CD4-positive, alpha-beta memory T cell (primary cell): ENCODE results near the gene CIT. TPM values are rescaled to one million over a fixed set of nuclear protein-coding genes. Genes with fewer than 3 reads are reported as not detected.
"Not testable (repeated sequence)": the region's sequence is repeated elsewhere in the genome, so short reads cannot be mapped to it uniquely, and the experiment has no call there.

Source experiments
- CTCF ChIA-PET: fragments of 350-600 bp; sonication (Branson Sonifier 250); formaldehyde crosslinking; loops from one replicate; lab custom pipeline; 2021; ENCODE audit warnings: inconsistent platforms; ENCODE audit not compliant: partially characterized antibody; lab: Charles Lee
- POLR2A ChIA-PET: fragments of 350-600 bp; sonication (Branson Sonifier 250); formaldehyde crosslinking; loops from one replicate; lab custom pipeline; 2021; ENCODE audit not compliant: partially characterized antibody; lab: Charles Lee
- DNase-seq, 5 donors: peaks; one replicate each; pipeline versions ENCODE4 v3.0.0 to v3.0.0-alpha.2; 2020 to 2022; ENCODE audit warnings: mixed read lengths in 1 of 5
- H3K27ac ChIP-seq: one replicate; pipeline ENCODE4 v1.7.0; 2013; ENCODE audit warnings: low read depth, low read length
- H3K27me3 ChIP-seq: 2 replicates; pipeline ENCODE4 v1.7.0; 2013; ENCODE audit warnings: mild to moderate bottlenecking, low read length, moderate library complexity; ENCODE audit not compliant: insufficient read depth
- H3K36me3 ChIP-seq: 2 replicates; pipeline ENCODE4 v1.7.0; 2013; ENCODE audit warnings: mild to moderate bottlenecking, low read length, moderate library complexity; ENCODE audit not compliant: insufficient read depth
- H3K4me1 ChIP-seq: 2 replicates; pipeline ENCODE4 v1.7.0; 2013; ENCODE audit warnings: mild to moderate bottlenecking, low read length, moderate library complexity; ENCODE audit not compliant: insufficient read depth
- H3K4me3 ChIP-seq, 2 donors: one replicate each; pipeline ENCODE4 v1.7.0; 2013; ENCODE audit warnings: low read length in 2 of 2, mild to moderate bottlenecking in 1 of 2
- H3K9me3 ChIP-seq, 2 donors: one replicate each; pipeline ENCODE4 v1.7.0; 2013; ENCODE audit warnings: low read length in 2 of 2, control low read depth in 1 of 2; ENCODE audit not compliant: control insufficient read depth in 1 of 2
- H3K27ac Mint-ChIP-seq, 7 donors: one replicate each; pipeline ENCODE4 v1.8.0; 2020 to 2021; ENCODE audit warnings: mixed read lengths in 7 of 7, mild to moderate bottlenecking in 6 of 7, inconsistent platforms in 3 of 7, moderate library complexity in 3 of 7
- H3K27me3 Mint-ChIP-seq, 2 donors: one replicate each; pipeline ENCODE4 v1.8.0; 2020 to 2021; ENCODE audit warnings: mixed read lengths in 2 of 2
- H3K36me3 Mint-ChIP-seq, 2 donors: one replicate each; pipeline ENCODE4 v1.8.0; 2020 to 2021; ENCODE audit warnings: mixed read lengths in 2 of 2, inconsistent platforms in 1 of 2, mild to moderate bottlenecking in 1 of 2
- H3K4me1 Mint-ChIP-seq, 4 donors: one replicate each; pipeline ENCODE4 v1.8.0; 2020 to 2021; ENCODE audit warnings: mixed read lengths in 4 of 4, mild to moderate bottlenecking in 1 of 4
- H3K4me3 Mint-ChIP-seq, 8 donors: one replicate each; pipeline ENCODE4 v1.8.0; 2020 to 2021; ENCODE audit warnings: mixed read lengths in 8 of 8, mild to moderate bottlenecking in 7 of 8, moderate library complexity in 6 of 8, inconsistent platforms in 3 of 8
- H3K9me3 Mint-ChIP-seq, 8 donors: one replicate each; pipeline ENCODE4 v1.8.0; 2020 to 2021; ENCODE audit warnings: mixed read lengths in 8 of 8, mild to moderate bottlenecking in 5 of 8, inconsistent platforms in 3 of 8, moderate library complexity in 1 of 8
- intact Hi-C: fragments of 100-400 bp; cut with micrococcal nuclease; formaldehyde crosslinking; loops from one replicate; pipeline ENCODE4 v1.15.1; 2023
- polyA plus RNA-seq, 2 donors: library from polyadenylated mRNA; unstranded; fragments of 300-500 nt; fragmentation: Illumina TruSeq; gene quantifications; one replicate each; pipeline ENCODE4 v1.2.3, GENCODE V29; 2021
- total RNA-seq, 2 experiments: library from RNA; stranded (reverse); gene quantifications; one replicate each; pipeline ENCODE4 v1.2.3, GENCODE V29; 2021

Gene CIT
- total and polyA plus RNA-seq, 4 experiments from 2014 or later: 1.0 to 3.5 (median 1.6) TPM; not detected in 1

DNA sequence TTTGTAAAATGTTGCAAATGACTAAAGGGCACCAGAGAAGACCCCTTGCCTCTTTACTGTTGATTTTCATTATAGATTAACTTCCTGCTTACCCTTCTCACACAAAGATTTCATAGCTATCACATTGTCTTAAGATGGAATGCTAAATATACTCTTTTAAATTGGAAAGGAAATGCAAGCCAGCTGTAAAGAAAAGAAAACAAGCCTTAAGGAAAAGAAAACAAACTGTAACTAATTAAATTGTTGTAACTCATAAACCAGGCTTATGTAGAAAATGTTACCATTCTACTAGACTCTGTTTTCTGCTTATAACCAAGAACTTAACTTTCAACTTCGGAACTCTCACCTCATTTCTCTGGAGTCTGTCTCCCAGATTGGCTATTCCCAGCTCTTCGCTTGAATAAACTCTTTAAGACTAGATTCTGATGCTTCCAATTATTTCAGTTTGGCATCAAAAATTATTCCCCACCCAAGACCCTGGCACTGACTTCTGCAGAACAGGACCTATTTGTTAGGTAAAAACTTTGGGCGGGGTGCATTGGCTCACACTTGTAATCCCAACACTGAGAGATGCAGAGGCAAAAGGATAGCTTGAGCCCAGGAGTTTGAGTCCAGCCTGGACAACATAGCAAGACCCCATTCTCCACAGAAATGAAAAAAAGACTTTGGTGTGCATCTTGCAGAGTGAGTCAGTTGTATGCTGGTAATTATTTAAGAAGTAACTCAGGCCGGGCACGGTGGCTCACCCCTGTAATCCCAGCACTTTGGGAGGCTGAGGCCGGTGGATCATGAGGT is 36.6 kb upstream of the CIT start:
- Mint-ChIP-seq H3K27me3 (peaks cover 4 to 8% of the 10 kb centered on the region in 2 donors), H3K9me3 (no peaks in the 10 kb centered on the region), H3K36me3 (no peaks in the 10 kb centered on the region), H3K27ac (no peak overlapping the region), H3K4me1 (no peaks in the 10 kb centered on the region), H3K4me3 (no peak overlapping the region)
- H3K4me1 ChIP-seq: no peaks in the 10 kb centered on the region
- no peak overlapping the region for H3K4me3 ChIP-seq
- H3K27me3 ChIP-seq: no peaks in the 10 kb centered on the region
- H3K27ac ChIP-seq: no peak overlapping the region
- intact Hi-C loops: no loop called here
- ChIA-PET CTCF (interaction anchor here (1.0 kb wide), 1 partner anchor 25 kb away, joined by 3 read pairs; no protein-coding TSS in a partner anchor), POLR2A (no interaction called here)
- H3K36me3 ChIP-seq: no peaks in the 10 kb centered on the region
- H3K9me3 ChIP-seq: no peaks in the 10 kb centered on the region
- no peak for DNase-seq

DNA sequence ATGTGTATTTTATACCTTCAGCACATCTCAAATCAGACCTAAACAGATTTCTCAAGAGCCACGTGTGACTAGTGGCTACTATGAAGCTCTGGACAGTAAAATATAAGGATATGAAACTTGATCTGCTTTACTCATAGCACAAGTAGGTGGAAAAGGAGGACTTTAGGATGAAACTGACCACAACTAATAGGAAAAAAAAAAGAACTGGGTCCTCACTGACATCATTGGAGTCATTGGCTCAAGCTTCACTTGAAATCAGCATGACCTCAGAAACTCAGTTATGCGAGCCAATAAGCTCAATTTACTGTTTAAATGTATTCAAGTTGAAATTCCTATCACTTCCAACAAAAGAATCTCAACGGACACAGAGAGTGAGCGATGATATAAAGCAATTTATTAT is 34.1 kb upstream of the CIT start:
- Mint-ChIP-seq H3K27me3 (peaks cover 2 to 4% of the 10 kb centered on the region in 2 donors), H3K9me3 (no peaks in the 10 kb centered on the region), H3K36me3 (no peaks in the 10 kb centered on the region), H3K4me1 (no peaks in the 10 kb centered on the region), H3K27ac (no peak overlapping the region), H3K4me3 (no peak overlapping the region)
- no peak for DNase-seq
- Histone ChIP-seq H3K27me3 (no peaks in the 10 kb centered on the region), H3K36me3 (no peaks in the 10 kb centered on the region), H3K4me3 (no peak overlapping the region), H3K4me1 (no peaks in the 10 kb centered on the region), H3K27ac (no peak overlapping the region), H3K9me3 (no peaks in the 10 kb centered on the region)
- POLR2A ChIA-PET: no interaction called here
- intact Hi-C loops: no loop called here
- CTCF ChIA-PET: interaction anchor here (1.0 kb wide), 2 partner anchors 9 to 35 kb away, joined by 3 to 4 read pairs; no protein-coding TSS in a partner anchor

GRCh38 chr12:119910586-119910985 is 33.5 kb upstream of the CIT start:
- Histone ChIP-seq H3K9me3 (no peaks in the 10 kb centered on the region), H3K36me3 (no peaks in the 10 kb centered on the region), H3K27me3 (no peaks in the 10 kb centered on the region), H3K4me1 (no peaks in the 10 kb centered on the region), H3K4me3 (no peak overlapping the region), H3K27ac (no peak overlapping the region)
- ChIA-PET POLR2A (no interaction called here), CTCF (interaction anchor here (1.0 kb wide), 2 partner anchors 8 to 36 kb away, joined by 3 to 4 read pairs; no protein-coding TSS in a partner anchor)
- no peak for DNase-seq
- H3K36me3 Mint-ChIP-seq: no peaks in the 10 kb centered on the region
- intact Hi-C loops: no loop called here
- no peak overlapping the region for H3K27ac Mint-ChIP-seq
- no peaks in the 10 kb centered on the region for H3K4me1 Mint-ChIP-seq
- H3K9me3 Mint-ChIP-seq: no peaks in the 10 kb centered on the region
- H3K27me3 Mint-ChIP-seq: peaks cover 0 to 4% of the 10 kb centered on the region in 2 donors
- H3K4me3 Mint-ChIP-seq: no peak overlapping the region

- H3K4me3 ChIP-seq: no peak overlapping the region
- intact Hi-C loops: loop anchor here (1.0 to 10.0 kb wide), 4 partner anchors 25 to 207 kb away; partner anchors contain the start of genes BICDL1 and CIT
- no peaks in the 10 kb centered on the region for H3K4me1 ChIP-seq
- ChIA-PET POLR2A (no interaction called here), CTCF (interaction anchor here (0.7 to 1.2 kb wide), 6 partner anchors 9 to 243 kb away, joined by 3 to 4 read pairs (median 3); no protein-coding TSS in a partner anchor)
- peak; percentile 61 to 76 (median 67) for DNase-seq
- no peaks in the 10 kb centered on the region for H3K9me3 Mint-ChIP-seq
- H3K27ac Mint-ChIP-seq: no peak overlapping the region
- no peak overlapping the region for H3K4me3 Mint-ChIP-seq
- H3K27me3 ChIP-seq: no peaks in the 10 kb centered on the region
- no peaks in the 10 kb centered on the region for H3K36me3 ChIP-seq
- H3K27ac ChIP-seq: no peak overlapping the region
- no peaks in the 10 kb centered on the region for H3K9me3 ChIP-seq
- peaks cover 4 to 7% (median 5%) of the 10 kb centered on the region in 4 donors for H3K4me1 Mint-ChIP-seq
- no peaks in the 10 kb centered on the region for H3K36me3 Mint-ChIP-seq
- H3K27me3 Mint-ChIP-seq: peaks cover 0 to 4% of the 10 kb centered on the region in 2 donors
These were observed 25.0 kb upstream of the CIT start for GRCh38 chr12:119902084-119902509.

DNA sequence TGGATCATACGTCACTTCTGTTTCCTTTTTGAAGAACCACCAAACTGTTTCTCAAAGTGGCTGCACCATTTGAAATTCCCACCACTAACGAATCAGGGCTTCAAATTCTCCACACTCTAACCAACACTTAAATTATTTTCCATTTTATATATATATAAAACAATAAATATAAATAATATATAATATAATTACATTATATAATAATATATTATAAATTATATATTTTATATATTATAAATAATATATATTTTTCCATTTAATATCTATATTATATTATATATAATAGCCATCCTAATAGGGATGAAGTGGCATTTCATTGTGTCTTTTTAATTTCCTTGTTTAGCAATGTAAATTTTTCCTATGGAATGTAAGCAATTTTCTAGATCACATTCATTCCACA is 24.6 kb upstream of the CIT start:
- H3K27me3 Mint-ChIP-seq: peaks cover 0 to 3% of the 10 kb centered on the region in 2 donors
- peaks cover 4 to 7% (median 5%) of the 10 kb centered on the region in 4 donors for H3K4me1 Mint-ChIP-seq
- CTCF ChIA-PET: interaction anchor here (0.8 to 1.2 kb wide), 3 partner anchors 10 to 242 kb away, joined by 3 to 4 read pairs (median 3); no protein-coding TSS in a partner anchor
- H3K4me3 Mint-ChIP-seq: no peak overlapping the region
- Histone ChIP-seq H3K4me1 (no peaks in the 10 kb centered on the region), H3K4me3 (no peak overlapping the region), H3K27me3 (no peaks in the 10 kb centered on the region), H3K36me3 (no peaks in the 10 kb centered on the region), H3K27ac (no peak overlapping the region), H3K9me3 (no peaks in the 10 kb centered on the region)
- DNase-seq: no peak
- H3K36me3 Mint-ChIP-seq: no peaks in the 10 kb centered on the region
- POLR2A ChIA-PET: no interaction called here
- intact Hi-C loops: loop anchor here (1.0 to 10.0 kb wide), 4 partner anchors 24 to 207 kb away; partner anchors contain the start of genes BICDL1 and CIT
- no peak overlapping the region for H3K27ac Mint-ChIP-seq
- H3K9me3 Mint-ChIP-seq: no peaks in the 10 kb centered on the region

- Histone ChIP-seq H3K9me3 (no peaks in the 10 kb centered on the region), H3K4me1 (no peaks in the 10 kb centered on the region), H3K27me3 (peaks cover 4% of the 10 kb centered on the region), H3K27ac (no peak overlapping the region), H3K4me3 (no peak overlapping the region), H3K36me3 (no peaks in the 10 kb centered on the region)
- Mint-ChIP-seq H3K36me3 (no peaks in the 10 kb centered on the region), H3K27ac (peak overlapping the region in 1 of 7 donors; percentile 51), H3K4me1 (no peaks in the 10 kb centered on the region), H3K4me3 (no peak overlapping the region), H3K27me3 (peaks cover 4 to 9% of the 10 kb centered on the region in 2 donors), H3K9me3 (no peaks in the 10 kb centered on the region)
- CTCF ChIA-PET: no interaction called here
- intact Hi-C loops: no loop called here
- DNase-seq: no peak
- POLR2A ChIA-PET: no interaction called here
These were observed 17.8 kb upstream of the CIT start for GRCh38 chr12:119894916-119895315.

GRCh38 chr12:119892611-119893010 is 15.5 kb upstream of the CIT start:
- POLR2A ChIA-PET, H3K4me1 Mint-ChIP-seq: not testable (repeated sequence)

More at GRCh38 chr12:119892611-119893010, 15.5 kb upstream of the CIT start:
- H3K9me3 Mint-ChIP-seq, H3K36me3 ChIP-seq, H3K9me3 ChIP-seq, H3K27ac ChIP-seq, H3K27ac Mint-ChIP-seq, H3K4me3 ChIP-seq, H3K4me3 Mint-ChIP-seq, H3K27me3 ChIP-seq, CTCF ChIA-PET, intact Hi-C loops, DNase-seq, H3K36me3 Mint-ChIP-seq, H3K4me1 ChIP-seq: not testable (repeated sequence)
- peaks cover 4 to 11% of the 10 kb centered on the region in 2 donors for H3K27me3 Mint-ChIP-seq
